Measurements from ENCODE around the gene LRP3.

DNA sequence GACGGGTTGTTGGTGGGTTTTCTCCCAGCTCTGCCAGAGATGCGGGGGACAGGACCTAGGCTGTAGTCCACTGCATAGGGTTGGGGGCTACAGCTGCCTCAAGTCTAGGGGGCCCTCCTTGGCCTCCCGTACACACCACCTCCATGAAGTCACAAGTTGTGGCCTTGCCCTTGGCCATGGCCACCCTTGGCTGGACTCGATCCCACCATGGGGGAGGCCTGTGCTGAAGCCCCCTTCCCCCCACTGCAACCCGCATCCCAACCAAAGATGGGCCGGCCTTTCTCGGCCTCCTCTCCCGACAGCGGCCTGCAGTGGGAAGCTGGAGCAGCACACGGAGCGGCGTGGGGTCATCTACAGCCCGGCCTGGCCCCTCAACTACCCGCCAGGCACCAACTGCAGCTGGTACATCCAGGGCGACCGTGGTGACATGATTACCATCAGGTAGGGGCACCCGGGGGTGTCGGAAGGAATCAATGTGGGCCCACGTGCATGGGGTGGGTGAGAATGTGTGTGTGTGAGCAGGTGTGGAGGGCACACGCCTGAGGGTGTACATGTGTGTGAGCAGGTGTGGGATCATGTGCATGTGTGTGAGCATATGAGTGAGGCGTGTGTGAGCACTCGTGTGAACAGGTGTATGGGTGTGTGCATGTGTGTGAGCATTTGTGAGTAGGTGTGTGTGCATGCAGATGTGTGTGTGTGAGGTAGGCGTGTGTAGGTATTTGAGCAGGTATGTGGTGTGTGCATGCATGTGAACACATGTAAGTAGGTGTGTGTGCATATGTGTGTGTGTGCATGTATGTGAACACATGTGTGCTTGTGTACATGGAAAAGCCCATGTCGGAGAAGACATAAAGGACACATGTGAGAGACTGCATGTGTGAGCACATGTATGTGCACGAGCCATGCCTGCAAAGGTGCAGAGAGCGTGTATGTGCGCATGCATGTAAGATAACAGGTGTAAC is 8.7 kb downstream of the LRP3 start:
- TF ChIP-seq, protein P1, sequence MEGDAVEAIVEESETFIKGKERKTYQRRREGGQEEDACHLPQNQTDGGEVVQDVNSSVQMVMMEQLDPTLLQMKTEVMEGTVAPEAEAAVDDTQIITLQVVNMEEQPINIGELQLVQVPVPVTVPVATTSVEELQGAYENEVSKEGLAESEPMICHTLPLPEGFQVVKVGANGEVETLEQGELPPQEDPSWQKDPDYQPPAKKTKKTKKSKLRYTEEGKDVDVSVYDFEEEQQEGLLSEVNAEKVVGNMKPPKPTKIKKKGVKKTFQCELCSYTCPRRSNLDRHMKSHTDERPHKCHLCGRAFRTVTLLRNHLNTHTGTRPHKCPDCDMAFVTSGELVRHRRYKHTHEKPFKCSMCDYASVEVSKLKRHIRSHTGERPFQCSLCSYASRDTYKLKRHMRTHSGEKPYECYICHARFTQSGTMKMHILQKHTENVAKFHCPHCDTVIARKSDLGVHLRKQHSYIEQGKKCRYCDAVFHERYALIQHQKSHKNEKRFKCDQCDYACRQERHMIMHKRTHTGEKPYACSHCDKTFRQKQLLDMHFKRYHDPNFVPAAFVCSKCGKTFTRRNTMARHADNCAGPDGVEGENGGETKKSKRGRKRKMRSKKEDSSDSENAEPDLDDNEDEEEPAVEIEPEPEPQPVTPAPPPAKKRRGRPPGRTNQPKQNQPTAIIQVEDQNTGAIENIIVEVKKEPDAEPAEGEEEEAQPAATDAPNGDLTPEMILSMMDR (IDR thresholded peaks at IDR 0.05; ENCODE audit: insufficient read depth, low read depth, low read length): no peak
- no peak for TF ChIP-seq EZH2 (IDR thresholded peaks at IDR 0.05; ENCODE audit: insufficient read depth, low read length)

All from astrocyte (in vitro differentiated cells and primary cell).